PC-3 (cell line): ENCODE measurements around the gene CSRNP3. TPM values are rescaled to one million over a fixed set of nuclear protein-coding genes. Genes with fewer than 3 reads are reported as not detected.

Source experiments
- ATAC-seq: fragments of 200-7000 bp; cut with Tn5 transposase; 2 replicates; pipeline ENCODE4 v1.9.1; 2020; ENCODE audit warnings: mild to moderate bottlenecking, moderate library complexity
- BruUV-seq: library from RNA; stranded (reverse); fragments of 400-500 nt; replicated peaks from 2 replicates; lab custom pipeline; 2021; lab: Mats Ljungman, UMichigan
- CTCF ChIA-PET: fragments of 300-600 bp; sonication (Branson Sonifier 250); formaldehyde crosslinking; loops from one replicate; lab custom pipeline; 2022; ENCODE audit warnings: antibody characterized with exemption; lab: Charles Lee
- POLR2A ChIA-PET: fragments of 300-600 bp; sonication (Branson Sonifier 250); formaldehyde crosslinking; loops from one replicate; lab custom pipeline; 2022; ENCODE audit warnings: antibody characterized with exemption; ENCODE audit not compliant: unreplicated experiment; lab: Charles Lee
- DNase-seq: peaks from one replicate; pipeline ENCODE4 v3.0.0-alpha.2; 2015
- H2AFZ ChIP-seq: fragments of 300-600 bp; sonication (generic); 2 replicates; pipeline ENCODE4 v1.6.0; 2016; ENCODE audit warnings: antibody characterized with exemption, low read length
- H3F3A ChIP-seq: fragments of 300-600 bp; sonication (generic); one replicate; pipeline ENCODE4 v1.6.0; 2017; ENCODE audit warnings: antibody characterized with exemption, low read length, control low read depth, mild to moderate bottlenecking; ENCODE audit not compliant: unreplicated experiment
- H3K27ac ChIP-seq: fragments of 300-600 bp; sonication (generic); 2 replicates; pipeline ENCODE4 v1.5.1; 2016; ENCODE audit warnings: mild to moderate bottlenecking, low read length
- H3K27me3 ChIP-seq: fragments of 300-600 bp; sonication (generic); 2 replicates; pipeline ENCODE4 v1.6.1; 2016; ENCODE audit warnings: low read length, mixed read lengths
- H3K36me3 ChIP-seq: fragments of 300-600 bp; sonication (generic); 2 replicates; pipeline ENCODE4 v1.6.1; 2016; ENCODE audit warnings: low read depth, mixed run types, low read length, mixed read lengths
- H3K4me1 ChIP-seq: fragments of 300-600 bp; sonication (generic); 2 replicates; pipeline ENCODE4 v1.5.1; 2016; ENCODE audit warnings: low read length; ENCODE audit not compliant: insufficient read depth
- H3K4me2 ChIP-seq: fragments of 300-600 bp; sonication (generic); 2 replicates; pipeline ENCODE4 v1.6.0; 2016; ENCODE audit warnings: low read length
- H3K4me3 ChIP-seq: fragments of 300-600 bp; sonication (generic); 2 replicates; pipeline ENCODE4 v1.5.1; 2016; ENCODE audit warnings: mild to moderate bottlenecking, low read length, mixed read lengths
- H3K79me2 ChIP-seq: fragments of 300-600 bp; sonication (generic); 2 replicates; pipeline ENCODE4 v1.6.1; 2017; ENCODE audit warnings: low read length, mixed read lengths
- H3K9ac ChIP-seq: fragments of 300-600 bp; sonication (generic); 2 replicates; pipeline ENCODE4 v1.6.0; 2016; ENCODE audit warnings: mild to moderate bottlenecking, low read length
- H3K9me2 ChIP-seq: fragments of 300-600 bp; sonication (generic); replicated peaks from 2 replicates; pipeline ENCODE4 v1.6.1; 2016; ENCODE audit warnings: mixed run types, low read length, mixed read lengths
- H3K9me3 ChIP-seq: fragments of 300-600 bp; sonication (generic); 2 replicates; pipeline ENCODE4 v1.6.1; 2016; ENCODE audit warnings: low read length, mixed read lengths
- H4K20me1 ChIP-seq: fragments of 300-600 bp; sonication (generic); 2 replicates; pipeline ENCODE4 v1.6.1; 2016; ENCODE audit warnings: low read length, mixed read lengths
- CTCF ChIP-seq: fragments of 300-600 bp; sonication (generic); conservative IDR thresholded peaks from 2 replicates; pipeline ENCODE4 v1.5.1; 2017; ENCODE audit warnings: antibody characterized with exemption, low read depth, mild to moderate bottlenecking, low read length
- EZH2 ChIP-seq: fragments of 300-600 bp; sonication (generic); IDR thresholded peaks from one replicate; pipeline ENCODE4 v1.6.1; 2017; ENCODE audit warnings: antibody characterized with exemption, mild to moderate bottlenecking, low read length; ENCODE audit not compliant: unreplicated experiment
- EZH2phosphoT487 ChIP-seq: fragments of 300-600 bp; sonication (generic); IDR thresholded peaks from 2 replicates; pipeline ENCODE4 v1.6.1; 2018; ENCODE audit warnings: mild to moderate bottlenecking, antibody characterized with exemption, low read length, borderline replicate concordance
- intact Hi-C: fragments of 100-400 bp; cut with micrococcal nuclease; formaldehyde crosslinking; loops from 2 replicates; pipeline ENCODE4 v1.9.0; 2023
- total RNA-seq: library from RNA; depleted of rRNA; stranded (reverse); fragments of >200 nt; gene quantifications from 2 replicates; pipeline ENCODE4 v1.2.3, GENCODE V29; 2014

The CSRNP3 gene
- total RNA-seq, 1 experiment from 2014 or later = 2.2 TPM

- H3K27ac ChIP-seq = no peak overlapping the region
- ChIA-PET CTCF (no interaction called here), POLR2A (no interaction called here)
- ATAC-seq = no peak
- H3K9me2 ChIP-seq = no peaks in the 10 kb centered on the region
- no peak overlapping the region for H3K4me3 ChIP-seq
- no peak for TF ChIP-seq EZH2
- no peak for TF ChIP-seq CTCF
- no peak for TF ChIP-seq EZH2phosphoT487
- no peaks in the 10 kb centered on the region for H3K27me3 ChIP-seq
- intact Hi-C loops = no loop called here
- no peaks in the 10 kb centered on the region for H3K4me1 ChIP-seq
- no peaks in the 10 kb centered on the region for H3K36me3 ChIP-seq
- no peaks in the 10 kb centered on the region for H3K9me3 ChIP-seq
- H3K9ac ChIP-seq = no peak overlapping the region
- H3K4me2 ChIP-seq = no peak overlapping the region
- H4K20me1 ChIP-seq = no peaks in the 10 kb centered on the region
- no peaks in the 10 kb centered on the region for H3F3A ChIP-seq
- H2AFZ ChIP-seq = no peak overlapping the region
- no peak for DNase-seq
- no TSS peak for BruUV-seq
- no peaks in the 10 kb centered on the region for H3K79me2 ChIP-seq
These were observed 92.7 kb downstream of the CSRNP3 start for GRCh38 chr2:165562233-165562632.

- ChIA-PET POLR2A (no interaction called here), CTCF (interaction anchor here (0.6 to 0.7 kb wide), 2 partner anchors 41 to 108 kb away, joined by 3 to 4 read pairs; no protein-coding TSS in a partner anchor)
- Histone ChIP-seq H3K9ac (no peak overlapping the region), H3K27ac (no peak overlapping the region), H3K4me2 (no peak overlapping the region), H3K9me2 (no peaks in the 10 kb centered on the region), H3K27me3 (no peaks in the 10 kb centered on the region), H2AFZ (no peak overlapping the region), H3F3A (no peaks in the 10 kb centered on the region), H3K79me2 (no peaks in the 10 kb centered on the region), H3K4me1 (no peaks in the 10 kb centered on the region), H3K9me3 (no peaks in the 10 kb centered on the region), H4K20me1 (no peaks in the 10 kb centered on the region), H3K36me3 (no peaks in the 10 kb centered on the region), H3K4me3 (no peak overlapping the region)
- TF ChIP-seq EZH2phosphoT487 (no peak), CTCF (peak; percentile 70)
- ATAC-seq (peak; percentile 63; the same call in 1 of the 2 replicates), DNase-seq (peak; percentile 47)
- no TSS peak for BruUV-seq
- intact Hi-C loops = no loop called here
These were observed 94.1 kb downstream of the CSRNP3 start for GRCh38 chr2:165563468-165564225.

GRCh38 chr2:165566008-165566407 is 96.5 kb downstream of the CSRNP3 start:
- POLR2A ChIA-PET = no interaction called here
- no TSS peak for BruUV-seq
- no peak overlapping the region for H3K9ac ChIP-seq
- H2AFZ ChIP-seq = no peak overlapping the region
- H3K4me1 ChIP-seq = no peaks in the 10 kb centered on the region
- H3K79me2 ChIP-seq = no peaks in the 10 kb centered on the region
- ATAC-seq = no peak
- CTCF ChIA-PET = no interaction called here
- H3K9me3 ChIP-seq = no peaks in the 10 kb centered on the region
- no peaks in the 10 kb centered on the region for H3K27me3 ChIP-seq
- no peaks in the 10 kb centered on the region for H3F3A ChIP-seq
- H3K9me2 ChIP-seq = no peaks in the 10 kb centered on the region
- H3K27ac ChIP-seq = no peak overlapping the region
- intact Hi-C loops = loop anchor here (5.0 kb wide), 1 partner anchor 211 kb away; no protein-coding TSS in a partner anchor
- no peaks in the 10 kb centered on the region for H3K36me3 ChIP-seq
- DNase-seq = no peak
- TF ChIP-seq EZH2 (no peak), EZH2phosphoT487 (no peak), CTCF (no peak)
- no peaks in the 10 kb centered on the region for H4K20me1 ChIP-seq
- no peak overlapping the region for H3K4me2 ChIP-seq
- H3K4me3 ChIP-seq = no peak overlapping the region
